ENCODE results near the gene GYPA. TPM values are rescaled to one million over a fixed set of nuclear protein-coding genes. Genes with fewer than 3 reads are reported as not detected.

GYPA gene
- total and polyA plus RNA-seq, 2 of the 4 experiments (the other 2 are of a cell fraction) = not detected

DNA sequence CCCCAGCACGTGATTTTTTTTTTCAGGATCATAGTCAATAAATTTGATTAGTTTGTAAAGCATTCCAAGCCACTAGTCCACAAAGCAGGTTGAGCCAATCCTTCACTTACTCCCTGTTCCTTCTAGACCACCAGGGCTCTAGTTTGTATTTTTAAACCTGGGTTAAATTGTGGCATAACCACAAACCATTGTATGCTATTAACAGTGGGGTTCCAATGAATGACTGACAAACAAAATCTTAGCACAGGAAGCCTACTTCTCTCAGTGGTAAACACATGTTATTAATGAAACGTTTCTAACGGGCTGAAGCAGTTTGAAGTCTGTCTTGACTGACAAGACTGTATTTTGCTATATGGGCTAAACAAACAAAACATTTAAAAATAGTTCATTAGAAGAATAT lies 48.6 kb upstream of the GYPA start:
- no peak for TF ChIP-seq RFX5 (IDR thresholded peaks at IDR 0.05; ENCODE audit: low read depth, low read length)
- no peak for TF ChIP-seq CEBPB (IDR thresholded peaks at IDR 0.05; ENCODE audit: low read depth, low read length)
- TF ChIP-seq RAD21 (IDR thresholded peaks at IDR 0.05; ENCODE audit: low read length) = no peak
- BruUV-seq (replicated peaks) = no TSS peak
- Histone ChIP-seq H3K27me3 (ENCODE audit: control insufficient read depth, insufficient read depth, low read length) (no peaks in the 10 kb centered on the region), H4K5ac (ENCODE audit: low read depth, low read length) (no peak overlapping the region), H3K9ac (ENCODE audit: low read depth, low read length) (no peak overlapping the region), H2AFZ (replicated peaks; ENCODE audit: low read length, poor library complexity) (no peak overlapping the region), H3K79me1 (ENCODE audit: low read depth in 1 of 2, low read length in 2 of 2) (no peaks in the 10 kb centered on the region), H2AK9ac (replicated peaks; ENCODE audit: low read depth, low read length, poor library complexity) (no peak overlapping the region), H3K56ac (ENCODE audit: extremely low read depth, insufficient read depth, low read length) (no peak overlapping the region), H2BK120ac (ENCODE audit: low read depth, low read length) (no peak overlapping the region), H4K91ac (ENCODE audit: insufficient read depth, low read depth, low read length) (no peak overlapping the region), H3K14ac (replicated peaks; ENCODE audit: low read depth, low read length) (no peak overlapping the region), H2BK15ac (ENCODE audit: low read depth, low read length) (no peak overlapping the region), H3K4me3 (ENCODE audit: insufficient read depth, low read depth, low read length) (no peak overlapping the region), H3K36me3 (ENCODE audit: control insufficient read depth, insufficient read depth, low read length) (no peaks in the 10 kb centered on the region), H3K18ac (ENCODE audit: low read depth, low read length) (no peak overlapping the region), H3K27ac (ENCODE audit: insufficient read depth, low read length) (no peak overlapping the region), H4K20me1 (ENCODE audit: insufficient read depth, low read length) (no peaks in the 10 kb centered on the region), H2BK5ac (ENCODE audit: low read depth, low read length, poor library complexity, severe bottlenecking) (no peak overlapping the region), H3K4me2 (ENCODE audit: low read depth, low read length) (no peak overlapping the region), H4K8ac (ENCODE audit: low read depth in 2 of 2, low read length in 2 of 2) (no peak overlapping the region), H2BK20ac (ENCODE audit: low read depth, low read length) (no peak overlapping the region), H3K4me1 (ENCODE audit: control insufficient read depth, insufficient read depth, low read length) (no peaks in the 10 kb centered on the region), H3K4ac (ENCODE audit: low read depth, low read length) (no peak overlapping the region), H2AK5ac (ENCODE audit: low read depth, low read length) (no peak overlapping the region), H3K9me3 (ENCODE audit: control insufficient read depth, insufficient read depth, low read length) (no peaks in the 10 kb centered on the region), H3K9me1 (ENCODE audit: insufficient read depth, low read length) (no peaks in the 10 kb centered on the region), H3K23ac (ENCODE audit: low read depth, low read length) (no peak overlapping the region)
- intact Hi-C loops (cut with micrococcal nuclease) = no loop called here
- in situ Hi-C loops (cut with MboI; ENCODE audit: low sequenced_read_pairs) = loop anchor here (25.0 kb wide), 2 partner anchors 573 to 1398 kb away; no protein-coding TSS in a partner anchor
- ATAC-seq (ENCODE audit: low read depth) (no peak), DNase-seq (no peak)
- CTCF ChIA-PET = no interaction called here
- no CpG with 5 or more reads among the region's 3 CpGs for WGBS, 2 experiments (ENCODE audit: extremely low coverage in 2 of 2, insufficient read length in 1 of 2)
- dilution Hi-C loops (cut with HindIII; ENCODE audit: low sequenced_read_pairs, unreplicated experiment) = no loop called here
- POLR2A ChIA-PET (ENCODE audit: unreplicated experiment) = no interaction called here

Data from IMR-90 (cell line).